Activated T-helper 1 cell treated with anti-CD3 and anti-CD28 coated beads, Interleukin-12 subunit alpha, Interleukin-12 subunit beta, Interleukin-2, Interleukin-4 antibody, amounts not matched to agents 30 ng/mL and 10 ng/mL and 1 ng/mL, durations not matched to agents 14 hours and 24 hours and 36 hours (primary cell): ENCODE measurements around the gene SH2D3C. TPM values are rescaled to one million over a fixed set of nuclear protein-coding genes. Genes with fewer than 3 reads are reported as not detected.

ENCODE experiments used
- DNase-seq: peaks from one replicate; pipeline ENCODE4 v3.0.0; 2021; ENCODE audit warnings: low spot score
- H3K27ac Mint-ChIP-seq: one replicate; pipeline ENCODE4 v1.8.0; 2021; ENCODE audit warnings: mild to moderate bottlenecking, mixed read lengths
- H3K27me3 Mint-ChIP-seq: one replicate; pipeline ENCODE4 v1.8.0; 2022; ENCODE audit warnings: mild to moderate bottlenecking, moderate library complexity, mixed read lengths; ENCODE audit not compliant: insufficient read depth
- H3K36me3 Mint-ChIP-seq: one replicate; pipeline ENCODE4 v1.8.0; 2021; ENCODE audit warnings: low read depth, mixed read lengths
- H3K4me1 Mint-ChIP-seq: one replicate; pipeline ENCODE4 v1.8.0; 2021; ENCODE audit warnings: low read depth, mixed read lengths
- H3K4me3 Mint-ChIP-seq: one replicate; pipeline ENCODE4 v1.8.0; 2021; ENCODE audit warnings: mild to moderate bottlenecking, moderate library complexity, mixed read lengths
- H3K9me3 Mint-ChIP-seq: one replicate; pipeline ENCODE4 v1.8.0; 2021; ENCODE audit warnings: mixed read lengths
- intact Hi-C: fragments of 100-400 bp; cut with micrococcal nuclease; formaldehyde crosslinking; loops from one replicate; pipeline ENCODE4 v1.15.1; 2024
- total RNA-seq: library from RNA; stranded (reverse); gene quantifications from 2 replicates; pipeline ENCODE4 v1.2.3, GENCODE V29; 2022

The SH2D3C gene, protein sequence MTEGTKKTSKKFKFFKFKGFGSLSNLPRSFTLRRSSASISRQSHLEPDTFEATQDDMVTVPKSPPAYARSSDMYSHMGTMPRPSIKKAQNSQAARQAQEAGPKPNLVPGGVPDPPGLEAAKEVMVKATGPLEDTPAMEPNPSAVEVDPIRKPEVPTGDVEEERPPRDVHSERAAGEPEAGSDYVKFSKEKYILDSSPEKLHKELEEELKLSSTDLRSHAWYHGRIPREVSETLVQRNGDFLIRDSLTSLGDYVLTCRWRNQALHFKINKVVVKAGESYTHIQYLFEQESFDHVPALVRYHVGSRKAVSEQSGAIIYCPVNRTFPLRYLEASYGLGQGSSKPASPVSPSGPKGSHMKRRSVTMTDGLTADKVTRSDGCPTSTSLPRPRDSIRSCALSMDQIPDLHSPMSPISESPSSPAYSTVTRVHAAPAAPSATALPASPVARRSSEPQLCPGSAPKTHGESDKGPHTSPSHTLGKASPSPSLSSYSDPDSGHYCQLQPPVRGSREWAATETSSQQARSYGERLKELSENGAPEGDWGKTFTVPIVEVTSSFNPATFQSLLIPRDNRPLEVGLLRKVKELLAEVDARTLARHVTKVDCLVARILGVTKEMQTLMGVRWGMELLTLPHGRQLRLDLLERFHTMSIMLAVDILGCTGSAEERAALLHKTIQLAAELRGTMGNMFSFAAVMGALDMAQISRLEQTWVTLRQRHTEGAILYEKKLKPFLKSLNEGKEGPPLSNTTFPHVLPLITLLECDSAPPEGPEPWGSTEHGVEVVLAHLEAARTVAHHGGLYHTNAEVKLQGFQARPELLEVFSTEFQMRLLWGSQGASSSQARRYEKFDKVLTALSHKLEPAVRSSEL
- total RNA-seq, result 30.0 and 30.4 TPM in 2 replicates

DNA sequence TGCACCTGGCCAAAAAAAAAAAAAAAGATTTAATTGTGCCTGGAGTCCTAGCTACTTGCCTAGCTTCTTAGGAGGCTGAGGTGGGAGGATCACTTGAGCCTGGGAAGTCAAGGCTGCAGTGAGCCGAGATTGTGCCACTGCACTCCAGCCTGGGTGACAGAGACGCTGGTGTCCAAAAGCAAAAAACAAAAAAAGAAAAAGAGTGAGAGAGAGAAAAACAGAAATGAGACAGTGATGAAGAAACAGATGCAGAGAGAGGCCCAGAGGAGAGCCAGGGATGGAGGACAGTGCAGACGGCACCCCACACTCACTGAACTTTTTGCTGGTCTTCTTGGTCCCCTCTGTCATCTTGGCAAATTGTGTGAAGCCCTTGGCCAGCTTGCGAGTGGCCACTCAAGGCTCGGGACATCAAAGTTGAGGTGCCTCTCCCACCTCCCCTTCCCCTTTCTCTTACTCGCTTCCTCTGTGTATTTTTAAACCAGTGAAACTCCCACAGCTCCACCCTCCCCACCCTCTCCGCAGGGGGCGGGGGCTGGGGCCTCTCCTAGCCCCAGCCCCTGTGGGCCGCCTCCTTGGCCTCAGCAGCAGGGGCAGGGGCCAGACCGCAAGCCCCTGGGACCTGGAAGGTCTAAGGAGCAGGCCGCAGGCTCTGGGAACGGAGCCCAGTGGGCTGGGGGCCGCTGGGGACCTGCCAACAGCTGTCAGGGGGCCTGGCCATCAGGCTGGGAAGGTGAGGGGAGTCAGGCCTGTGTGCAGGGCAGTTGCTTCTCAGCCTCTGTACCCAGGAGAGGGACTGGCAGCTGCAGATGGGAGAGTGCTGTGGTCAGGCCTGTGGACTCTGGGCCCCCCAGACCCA is at the start of gene SH2D3C:
SH2D3C (minus strand) TSS at position 387 of the 856 bp plus-strand sequence; CDS start at position 348, 39 bp downstream.
- H3K27me3 Mint-ChIP-seq, result no peaks in the 10 kb centered on the region
- peak within 1 kb of the TSS; percentile 100 for H3K27ac Mint-ChIP-seq
- peak within 1 kb of the TSS; percentile 100 for H3K4me3 Mint-ChIP-seq
- intact Hi-C loops, result loop anchor here (1.0 to 10.0 kb wide), 3 partner anchors 7 to 554 kb away; partner anchors contain the start of gene ZNF79
- no peaks in the 10 kb centered on the region for H3K9me3 Mint-ChIP-seq
- DNase-seq, result peak; percentile 51
- H3K36me3 Mint-ChIP-seq, result peaks cover 22% of the 10 kb centered on the region
- H3K4me1 Mint-ChIP-seq, result peaks cover 71% of the 10 kb centered on the region

DNA sequence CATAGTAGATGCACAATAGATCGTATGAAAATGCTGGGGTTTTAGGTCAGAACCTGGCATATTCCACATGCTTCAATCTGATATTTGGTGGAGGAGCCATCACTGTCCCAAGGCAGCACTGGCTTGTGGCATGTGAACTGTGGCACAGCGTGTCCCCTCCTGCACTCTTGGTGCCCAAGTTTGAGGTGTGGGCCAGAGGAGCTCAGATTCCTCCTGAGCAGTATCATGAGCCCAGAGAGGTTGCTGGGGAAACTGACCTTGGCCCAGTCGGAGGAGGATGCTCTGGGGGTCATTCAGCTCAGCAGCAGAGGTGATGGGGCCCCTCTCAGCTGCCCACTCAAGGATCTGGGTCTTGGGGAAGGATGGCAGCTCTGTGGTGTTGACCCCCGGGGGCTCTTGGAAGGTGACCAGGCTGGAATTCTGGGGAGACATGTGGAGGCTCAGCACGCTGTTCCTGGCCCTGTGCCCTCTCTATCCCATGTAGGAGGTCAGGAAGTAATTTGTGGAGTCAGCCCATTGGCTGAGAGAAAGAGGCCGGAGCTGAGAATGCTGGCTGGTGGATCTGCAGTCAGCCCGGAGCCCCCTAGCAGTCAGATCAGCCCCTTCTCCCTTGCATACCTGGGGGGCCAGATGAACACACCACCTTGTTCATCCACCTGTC is 47.9 kb upstream of the SH2D3C start:
- Mint-ChIP-seq H3K27me3 (no peaks in the 10 kb centered on the region), H3K36me3 (peaks cover 4% of the 10 kb centered on the region), H3K9me3 (no peaks in the 10 kb centered on the region), H3K4me1 (no peaks in the 10 kb centered on the region), H3K4me3 (no peak overlapping the region), H3K27ac (peak overlapping the region; percentile 42)
- DNase-seq, result no peak
- intact Hi-C loops, result no loop called here

DNA sequence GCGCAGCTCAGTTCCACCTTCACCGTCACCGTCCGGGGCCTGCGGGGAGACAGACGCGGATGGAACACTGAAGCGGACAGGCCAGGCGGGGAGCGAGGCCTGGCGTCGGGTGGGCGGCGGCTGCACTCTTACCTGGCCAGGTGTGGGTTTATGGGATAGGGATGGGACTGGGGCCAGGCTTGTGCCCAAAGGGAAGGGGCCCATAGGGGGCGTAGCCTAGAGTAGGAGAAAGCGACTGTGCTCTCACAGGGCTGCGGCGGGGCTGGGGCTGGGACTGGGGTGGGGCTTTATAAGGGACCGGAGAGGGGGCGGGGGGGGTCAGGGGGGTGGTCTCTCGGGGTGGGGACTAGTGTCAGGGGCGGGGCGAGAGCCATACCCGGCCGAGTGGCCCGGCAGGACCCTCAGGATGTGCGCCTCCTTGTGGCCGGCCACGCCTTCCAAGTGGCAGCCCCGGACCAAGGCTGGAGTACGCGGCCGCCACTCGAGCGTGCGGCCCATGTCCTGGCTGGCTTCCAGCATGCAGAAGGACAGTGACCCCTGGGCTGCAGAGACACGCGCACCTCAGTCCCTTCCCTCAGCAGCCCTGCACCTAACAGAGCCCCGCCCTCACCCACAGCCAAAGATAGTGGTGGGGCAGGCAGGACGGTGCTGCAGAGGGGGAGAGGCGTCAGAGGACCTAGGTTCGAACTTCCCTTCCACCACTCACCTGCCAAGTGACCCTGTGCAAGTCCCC is 47.0 kb upstream of the SH2D3C start:
- intact Hi-C loops, result no loop called here

DNA sequence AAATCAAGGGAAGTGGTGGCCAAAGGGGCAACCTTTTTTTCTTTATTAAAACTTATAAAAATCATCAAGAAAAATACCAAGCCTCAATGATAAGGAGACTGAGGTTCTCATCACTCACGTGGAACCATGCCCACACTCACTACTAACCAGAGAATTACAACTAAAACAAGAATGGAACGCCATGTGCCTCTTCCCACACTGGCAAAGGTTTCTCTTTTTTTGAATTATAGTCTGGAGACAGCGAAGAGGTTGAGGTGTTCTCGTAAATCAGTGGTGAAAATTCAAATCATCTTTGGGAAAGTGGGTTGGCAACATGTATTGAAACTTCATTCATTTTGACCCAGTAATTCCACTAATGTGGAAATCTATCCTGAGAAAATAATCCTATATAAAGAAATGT is 43.6 kb upstream of the SH2D3C start:
- H3K4me3 Mint-ChIP-seq, result no peak overlapping the region
- H3K9me3 Mint-ChIP-seq, result no peaks in the 10 kb centered on the region
- intact Hi-C loops, result no loop called here
- H3K27me3 Mint-ChIP-seq, result no peaks in the 10 kb centered on the region
- DNase-seq, result no peak
- H3K4me1 Mint-ChIP-seq, result no peaks in the 10 kb centered on the region
- H3K27ac Mint-ChIP-seq, result no peak overlapping the region
- H3K36me3 Mint-ChIP-seq, result peaks cover 17% of the 10 kb centered on the region

More for the DNA sequence above, 47.0 kb upstream of the SH2D3C start:
- no peak overlapping the region for H3K27ac Mint-ChIP-seq
- DNase-seq, result no peak
- H3K27me3 Mint-ChIP-seq, result no peaks in the 10 kb centered on the region
- no peak overlapping the region for H3K4me3 Mint-ChIP-seq
- H3K36me3 Mint-ChIP-seq, result peaks cover 6% of the 10 kb centered on the region
- H3K9me3 Mint-ChIP-seq, result no peaks in the 10 kb centered on the region
- no peaks in the 10 kb centered on the region for H3K4me1 Mint-ChIP-seq

DNA sequence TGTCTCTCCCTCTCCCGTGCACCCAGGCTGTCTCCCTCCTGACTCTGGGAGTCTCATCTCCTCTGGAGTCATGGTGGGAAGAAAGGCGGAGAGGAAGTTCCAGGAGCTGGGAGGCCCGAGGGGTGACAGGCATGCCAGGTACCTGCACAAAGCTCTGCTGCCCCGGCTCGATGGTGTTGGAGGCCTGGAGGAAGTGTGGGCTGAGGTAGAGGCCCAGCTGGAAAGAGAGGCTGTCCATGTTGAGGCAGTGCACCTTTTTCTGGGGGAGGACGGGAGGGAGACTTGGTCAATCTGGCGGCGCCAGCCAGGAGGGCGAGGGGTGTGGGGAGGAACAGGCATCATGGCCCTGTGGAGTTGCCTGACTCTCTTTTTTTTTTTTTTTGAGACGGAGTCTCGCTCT is 40.1 kb upstream of the SH2D3C start:
- DNase-seq, result no peak
- Mint-ChIP-seq H3K27ac (no peak overlapping the region), H3K27me3 (no peaks in the 10 kb centered on the region), H3K9me3 (no peaks in the 10 kb centered on the region), H3K36me3 (peaks cover 14% of the 10 kb centered on the region), H3K4me1 (no peaks in the 10 kb centered on the region), H3K4me3 (no peak overlapping the region)
- intact Hi-C loops, result no loop called here

DNA sequence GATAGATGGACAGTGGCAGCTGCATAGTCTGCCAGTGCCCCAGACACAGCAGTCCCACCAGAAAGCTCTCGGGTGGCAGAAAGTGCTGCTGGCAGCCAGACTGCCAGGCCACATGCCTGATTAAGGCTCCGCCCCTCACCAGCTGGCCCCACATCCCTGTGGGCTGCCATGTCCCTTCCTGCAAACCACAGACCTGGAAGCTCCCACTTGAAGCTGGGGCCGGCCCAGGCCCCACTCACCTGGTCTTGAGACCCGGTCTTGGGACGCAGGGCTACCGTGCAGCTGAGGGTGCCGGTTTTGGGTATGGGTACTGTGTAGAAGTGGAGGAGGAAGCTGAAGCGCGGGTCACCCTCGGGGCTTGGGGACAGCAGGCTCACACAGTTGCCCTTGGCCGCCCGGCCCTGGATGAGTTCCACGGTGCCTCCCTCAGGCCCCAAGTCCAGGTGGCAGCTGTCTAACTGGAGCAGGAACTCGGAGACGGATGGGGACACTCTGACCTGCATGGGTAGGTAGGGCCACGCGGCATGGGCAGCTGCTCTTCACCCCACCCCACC is 39.5 kb upstream of the SH2D3C start:
- Mint-ChIP-seq H3K4me1 (no peaks in the 10 kb centered on the region), H3K9me3 (no peaks in the 10 kb centered on the region), H3K27me3 (no peaks in the 10 kb centered on the region), H3K27ac (no peak overlapping the region), H3K4me3 (no peak overlapping the region), H3K36me3 (peaks cover 14% of the 10 kb centered on the region)
- no peak for DNase-seq
- intact Hi-C loops, result no loop called here

DNA sequence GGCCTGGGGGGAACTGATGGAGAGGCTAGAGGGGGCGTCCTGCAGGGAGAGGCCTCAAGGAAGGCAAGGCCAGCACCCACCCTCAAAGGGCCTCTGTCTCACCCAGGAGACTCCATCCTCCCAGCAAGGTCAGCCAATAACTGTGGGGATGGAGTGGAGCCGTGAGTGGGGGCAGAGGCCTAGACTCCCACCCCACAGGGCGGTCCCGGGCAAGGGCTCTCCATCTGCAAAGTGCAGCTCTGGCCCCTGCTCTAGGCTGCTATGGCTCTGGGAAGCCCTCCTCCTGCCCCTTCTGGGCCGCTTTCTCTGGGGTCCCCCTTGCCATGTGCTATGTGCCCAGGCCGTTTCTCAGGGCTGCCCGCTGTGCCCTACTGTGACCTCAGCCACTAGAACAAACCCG is 38.3 kb upstream of the SH2D3C start:
- Mint-ChIP-seq H3K4me1 (no peaks in the 10 kb centered on the region), H3K4me3 (no peak overlapping the region), H3K36me3 (peaks cover 15% of the 10 kb centered on the region), H3K27me3 (no peaks in the 10 kb centered on the region), H3K9me3 (no peaks in the 10 kb centered on the region), H3K27ac (no peak overlapping the region)
- no peak for DNase-seq
- intact Hi-C loops, result no loop called here

DNA sequence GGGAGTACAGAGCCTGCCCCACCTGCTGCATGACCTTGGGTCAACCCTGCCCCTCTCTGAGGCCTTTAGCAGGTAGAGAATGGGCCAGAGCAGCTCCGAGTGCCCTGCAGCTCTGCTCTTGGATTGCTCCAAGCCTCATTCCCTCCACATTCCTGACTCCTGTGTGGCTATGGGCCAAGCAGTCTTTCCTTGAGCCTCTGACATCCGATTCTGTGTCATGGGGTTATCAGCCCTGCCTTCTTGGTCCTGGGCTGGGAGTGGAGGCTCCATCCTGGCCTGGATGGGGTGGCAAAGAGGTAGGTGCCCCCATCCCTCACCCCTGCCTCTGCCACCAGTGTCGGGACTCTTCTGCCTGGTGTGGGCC is 37.9 kb upstream of the SH2D3C start:
- Mint-ChIP-seq H3K4me1 (no peaks in the 10 kb centered on the region), H3K36me3 (peaks cover 16% of the 10 kb centered on the region)

DNA sequence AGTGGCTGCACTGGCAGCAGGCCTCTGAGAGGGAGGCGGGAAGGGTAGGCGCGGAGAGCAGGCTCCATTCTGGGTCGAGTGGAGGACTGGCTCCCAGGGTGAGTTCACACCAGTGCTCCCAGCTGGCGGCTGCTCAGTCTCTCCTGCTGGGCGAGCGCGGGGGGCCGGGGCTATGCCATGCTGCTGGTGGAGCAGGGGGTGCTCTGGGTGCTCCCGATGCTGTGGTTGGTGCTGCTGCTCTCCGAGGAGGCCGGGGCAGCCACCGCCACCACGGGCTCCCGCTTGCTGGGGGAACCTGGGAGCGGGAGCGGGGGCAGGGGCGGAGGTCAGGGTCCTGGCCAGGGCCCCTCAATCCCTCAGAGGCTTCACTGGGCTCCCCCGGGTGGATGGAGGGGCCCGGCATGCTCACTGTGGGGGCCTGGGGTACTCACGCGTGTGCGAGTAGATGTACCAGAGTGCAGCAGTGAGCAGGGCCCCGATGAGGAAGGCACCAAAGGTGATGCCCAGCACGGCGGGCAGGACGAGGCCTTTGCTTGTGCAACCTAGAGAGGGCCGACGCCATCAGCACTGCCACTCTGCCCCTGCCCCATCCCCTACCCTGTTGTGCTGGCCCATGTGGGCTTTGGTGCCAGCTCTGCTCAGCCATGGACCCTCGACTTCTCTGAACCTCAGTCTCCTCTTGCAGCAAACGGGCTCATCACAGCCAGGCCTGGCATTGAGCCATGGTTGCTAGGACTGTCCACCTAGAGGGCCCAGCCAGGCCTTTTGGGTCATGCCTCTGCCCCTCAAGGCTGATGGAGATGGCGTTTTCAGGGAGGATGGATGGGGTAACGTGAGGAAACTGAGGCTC is 37.3 kb upstream of the SH2D3C start:
- no peaks in the 10 kb centered on the region for H3K27me3 Mint-ChIP-seq
- DNase-seq, result no peak
- peaks cover 14% of the 10 kb centered on the region for H3K36me3 Mint-ChIP-seq
- no peaks in the 10 kb centered on the region for H3K9me3 Mint-ChIP-seq
- H3K27ac Mint-ChIP-seq, result no peak overlapping the region
- H3K4me3 Mint-ChIP-seq, result no peak overlapping the region
- no peaks in the 10 kb centered on the region for H3K4me1 Mint-ChIP-seq
- intact Hi-C loops, result no loop called here

More for the DNA sequence above, 37.9 kb upstream of the SH2D3C start:
- Mint-ChIP-seq H3K27ac (no peak overlapping the region), H3K27me3 (no peaks in the 10 kb centered on the region), H3K9me3 (no peaks in the 10 kb centered on the region), H3K4me3 (no peak overlapping the region)
- no peak for DNase-seq
- intact Hi-C loops, result no loop called here

DNA sequence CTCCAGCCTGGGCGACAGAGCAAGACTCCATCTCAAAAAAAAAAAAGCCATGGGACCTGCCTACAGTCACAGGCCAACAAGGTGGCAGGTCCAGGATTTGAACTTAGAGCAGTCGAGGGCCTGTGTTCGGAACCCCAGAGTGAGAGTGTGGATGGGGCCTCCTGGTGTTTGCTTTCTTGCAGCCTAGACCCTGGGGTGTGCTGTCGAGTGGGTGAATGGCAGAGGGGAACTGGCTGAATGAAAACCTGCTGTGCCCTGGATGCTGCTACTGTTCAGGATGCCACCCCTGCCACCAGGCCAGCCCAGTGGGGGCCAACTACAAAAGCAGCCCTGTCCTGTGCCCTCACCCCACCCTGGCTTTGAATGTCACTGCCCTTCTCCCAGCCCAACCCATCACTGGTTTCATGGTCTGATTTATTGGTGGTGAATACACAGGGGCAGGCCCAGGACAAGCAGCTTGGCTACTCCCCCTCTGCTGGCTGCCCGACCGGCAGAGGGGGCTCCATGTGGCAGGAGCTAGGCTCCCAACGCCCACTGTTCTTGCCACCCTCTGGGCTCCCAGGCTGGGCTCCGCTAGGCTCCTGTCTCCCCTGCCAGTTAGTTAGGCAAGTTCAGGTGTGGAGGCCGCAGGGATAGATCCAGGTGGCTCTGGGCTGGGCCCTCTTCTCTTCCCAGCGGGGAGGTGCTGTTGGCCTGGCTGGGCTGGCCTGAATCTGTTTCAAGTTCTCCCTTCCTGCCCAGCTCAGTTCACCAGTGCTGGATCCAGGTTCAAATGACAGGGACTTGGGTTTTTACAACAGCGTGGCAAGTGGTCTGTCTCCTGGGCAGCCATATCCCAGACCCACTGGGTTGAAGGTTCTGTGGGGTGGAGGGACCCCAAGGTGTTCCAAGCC is 36.4 kb upstream of the SH2D3C start:
- intact Hi-C loops, result no loop called here
- no peak for DNase-seq
- Mint-ChIP-seq H3K27ac (no peak overlapping the region), H3K4me1 (no peaks in the 10 kb centered on the region), H3K9me3 (no peaks in the 10 kb centered on the region), H3K27me3 (no peaks in the 10 kb centered on the region), H3K36me3 (peaks cover 16% of the 10 kb centered on the region), H3K4me3 (no peak overlapping the region)
